HG03064 (cell line): ENCODE data around the gene DTNA.

Source experiments
- ATAC-seq: cut with Tn5 transposase; IDR thresholded peaks from one replicate; pipeline ENCODE4 v1.9.1; 2021; ENCODE audit warnings: low read depth; ENCODE audit not compliant: unreplicated experiment

The DTNA gene

GRCh38 chr18:34760444-34760843 lies 50.3 kb downstream of the DTNA start:
- ATAC-seq, result no peak

GRCh38 chr18:34764451-34764850 lies 54.4 kb downstream of the DTNA start:
- ATAC-seq, result no peak

- no peak for ATAC-seq
Observed at GRCh38 chr18:34767601-34768027, 57.5 kb downstream of the DTNA start.

- no peak for ATAC-seq
Observed at GRCh38 chr18:34771958-34772357, 61.9 kb downstream of the DTNA start.

DNA sequence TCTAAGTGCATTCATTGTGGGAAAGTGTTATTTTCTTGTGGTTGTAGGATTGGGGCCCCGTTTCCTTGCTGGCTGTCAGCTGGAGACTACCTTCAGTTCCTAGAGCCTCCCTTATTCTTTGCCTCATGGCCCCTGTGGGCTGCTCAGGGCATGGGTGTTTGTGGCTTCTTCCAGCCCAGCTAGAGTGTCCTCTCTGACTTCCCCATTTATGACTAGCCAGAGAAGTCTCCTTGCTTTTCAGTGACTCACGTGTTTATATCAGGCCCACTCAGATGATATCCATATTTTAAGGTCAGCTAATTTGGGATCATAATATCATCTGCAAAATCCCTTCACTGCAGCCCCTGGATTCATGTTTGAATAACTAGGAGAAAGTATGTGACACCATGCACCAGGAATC lies 62.8 kb downstream of the DTNA start:
- no peak for ATAC-seq

DNA sequence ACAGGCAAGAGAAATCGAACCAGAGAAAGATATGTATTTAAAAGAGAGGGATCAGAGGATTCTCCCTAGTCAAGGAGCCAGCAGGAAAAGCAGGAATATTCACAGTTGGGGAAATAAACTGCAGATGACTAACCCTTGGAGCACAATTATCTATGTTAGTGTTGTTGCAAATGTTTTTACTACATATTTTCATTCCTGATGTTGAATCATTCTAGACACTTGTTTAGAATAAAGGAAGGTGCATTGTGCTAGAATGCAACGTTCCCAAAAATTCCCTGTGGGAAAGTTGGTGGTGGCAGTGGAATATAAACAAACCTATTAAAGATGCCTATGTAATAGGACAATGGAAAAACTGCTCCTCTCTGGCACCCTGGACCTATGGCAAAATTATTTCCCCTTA lies 63.3 kb downstream of the DTNA start:
- ATAC-seq, result no peak

DNA sequence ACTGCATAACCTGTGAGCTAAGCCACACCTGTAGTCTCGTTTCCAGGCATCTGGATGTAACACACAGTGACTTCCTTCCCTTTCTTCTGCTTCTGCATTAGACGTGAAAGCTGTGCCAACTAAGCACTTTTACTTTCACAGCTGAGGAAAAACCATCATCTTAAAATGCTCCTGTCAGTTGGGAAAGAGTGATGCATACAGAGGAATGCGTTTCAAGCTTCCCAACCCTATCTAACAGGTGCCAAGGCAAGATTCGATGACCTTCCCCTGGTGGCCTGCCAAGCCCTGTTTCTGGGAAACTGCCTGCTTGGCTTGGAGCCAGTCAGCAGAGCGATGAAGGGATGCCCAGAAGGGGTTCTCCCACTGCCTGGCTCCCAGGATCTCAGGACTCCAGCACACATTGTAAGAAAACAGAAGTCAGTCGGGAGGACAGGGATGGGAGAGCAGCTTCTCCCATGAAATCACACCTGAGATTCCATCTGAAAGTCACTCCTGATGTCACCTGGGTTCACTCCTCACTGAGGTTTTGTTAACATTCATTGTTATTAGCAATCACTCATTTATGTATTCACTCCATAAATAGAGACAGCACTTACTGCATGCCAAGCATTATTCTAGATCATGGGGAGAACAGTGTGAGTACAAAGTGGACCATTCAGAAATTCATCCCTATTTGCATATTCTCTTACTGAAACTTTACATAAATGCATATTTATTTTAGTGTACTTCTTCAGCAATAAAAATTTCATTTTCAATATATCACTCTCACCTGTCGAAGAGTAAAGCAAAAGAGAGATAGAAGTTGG lies 64.1 kb downstream of the DTNA start:
- no peak for ATAC-seq

DNA sequence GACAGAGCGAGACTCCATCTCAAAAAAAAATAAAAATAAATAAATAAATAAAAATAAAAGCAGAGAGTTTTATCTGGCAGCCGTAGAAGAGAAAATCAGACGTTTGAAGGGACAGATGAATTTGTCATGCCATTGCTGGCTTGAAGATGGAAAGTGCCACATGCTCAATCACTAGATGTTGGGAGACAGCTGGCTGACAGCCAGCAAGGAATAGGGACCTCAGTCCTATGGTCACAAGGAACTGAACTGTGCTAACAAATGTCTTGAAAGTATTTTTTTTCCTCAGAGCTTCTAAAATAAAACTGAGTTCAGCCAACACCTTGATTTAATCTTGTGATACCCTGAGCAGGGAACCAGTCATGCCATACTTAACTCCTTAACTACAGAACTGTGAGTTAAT lies 65.4 kb downstream of the DTNA start:
- ATAC-seq, result no peak

DNA sequence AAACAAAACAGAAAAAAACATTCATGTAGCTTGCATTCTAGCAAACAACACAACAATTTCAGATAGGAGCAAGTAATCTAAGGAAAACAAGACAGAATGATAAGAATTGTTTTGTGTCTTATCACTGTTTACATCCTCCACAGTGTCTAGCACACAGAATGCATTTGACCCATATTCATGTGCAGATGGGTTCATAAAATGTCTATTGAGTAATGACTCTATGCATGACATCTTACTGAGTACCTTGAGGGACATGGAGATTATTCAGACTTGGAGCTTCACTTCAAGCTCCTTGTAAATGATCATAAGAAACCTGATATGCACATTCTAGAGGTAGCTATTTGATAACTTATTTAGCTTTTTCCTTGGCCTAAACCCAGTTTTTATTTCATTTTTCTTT lies 69.0 kb downstream of the DTNA start:
- no peak for ATAC-seq

DNA sequence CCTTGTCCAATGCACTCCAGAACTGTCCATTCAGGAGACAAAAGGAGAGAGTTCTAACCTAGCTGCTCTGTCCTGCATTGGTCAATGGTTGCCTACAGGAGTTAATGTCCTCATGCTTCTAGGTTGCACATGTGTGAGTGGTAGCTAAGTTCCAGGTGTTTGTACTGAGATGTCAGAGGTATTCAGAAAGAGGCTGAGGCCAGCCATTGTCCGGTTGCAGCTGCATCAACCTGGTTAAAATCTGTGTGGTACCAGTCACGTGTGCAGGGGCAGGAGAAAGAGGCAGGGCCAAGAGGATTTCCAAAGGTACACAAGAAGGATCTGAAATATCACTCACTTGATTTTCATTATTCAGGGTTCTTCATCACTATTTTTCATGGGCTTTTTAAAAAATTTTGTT lies 70.8 kb downstream of the DTNA start:
- ATAC-seq, result no peak

DNA sequence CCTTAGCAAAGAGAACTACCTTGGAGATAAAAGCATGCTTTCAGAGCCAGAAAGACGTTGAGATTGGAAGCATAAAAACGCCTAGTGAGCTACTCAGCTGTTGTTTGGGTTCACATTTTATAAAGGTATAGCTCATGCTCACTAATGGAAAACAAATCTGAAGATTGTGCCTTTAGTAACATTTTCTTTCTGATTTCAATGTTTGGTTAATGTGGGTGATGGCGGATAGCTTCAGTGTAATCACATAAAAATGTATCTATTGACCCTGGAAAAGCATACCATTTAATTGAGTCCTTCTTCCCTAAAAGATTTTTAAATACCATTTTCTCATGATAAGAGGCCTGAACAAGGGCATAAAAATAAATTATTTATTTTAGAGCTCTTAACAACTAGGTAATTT lies 73.4 kb downstream of the DTNA start:
- ATAC-seq, result no peak

GRCh38 chr18:34786162-34786741 lies 76.2 kb downstream of the DTNA start:
- no peak for ATAC-seq

DNA sequence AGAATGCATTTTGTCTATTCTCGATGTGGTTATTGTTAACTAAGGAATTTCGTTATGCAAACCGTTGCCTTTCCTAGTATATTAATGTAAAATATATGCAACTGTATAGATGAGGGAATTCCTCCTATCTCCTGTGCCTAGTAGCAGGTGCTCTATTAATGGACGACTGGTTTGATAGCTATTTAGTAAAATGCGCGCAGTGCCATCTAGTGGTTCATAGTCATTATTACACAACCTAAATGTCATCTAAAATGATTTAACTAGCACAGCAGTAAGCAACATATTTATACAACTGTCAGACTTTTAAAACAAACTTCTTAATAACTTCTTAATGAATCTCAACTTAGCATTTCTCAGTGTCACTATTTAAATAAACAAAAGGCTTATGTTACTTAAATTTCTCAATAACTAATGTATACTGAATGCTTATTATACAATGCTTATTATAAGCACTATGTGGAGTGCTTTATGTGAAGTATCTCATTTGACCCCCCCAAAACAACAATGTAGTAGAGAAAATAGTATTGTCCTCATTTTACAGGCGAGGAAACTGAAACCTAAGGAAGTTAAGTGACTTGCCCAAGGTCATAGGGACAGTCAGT lies 77.9 kb downstream of the DTNA start:
- no peak for ATAC-seq

DNA sequence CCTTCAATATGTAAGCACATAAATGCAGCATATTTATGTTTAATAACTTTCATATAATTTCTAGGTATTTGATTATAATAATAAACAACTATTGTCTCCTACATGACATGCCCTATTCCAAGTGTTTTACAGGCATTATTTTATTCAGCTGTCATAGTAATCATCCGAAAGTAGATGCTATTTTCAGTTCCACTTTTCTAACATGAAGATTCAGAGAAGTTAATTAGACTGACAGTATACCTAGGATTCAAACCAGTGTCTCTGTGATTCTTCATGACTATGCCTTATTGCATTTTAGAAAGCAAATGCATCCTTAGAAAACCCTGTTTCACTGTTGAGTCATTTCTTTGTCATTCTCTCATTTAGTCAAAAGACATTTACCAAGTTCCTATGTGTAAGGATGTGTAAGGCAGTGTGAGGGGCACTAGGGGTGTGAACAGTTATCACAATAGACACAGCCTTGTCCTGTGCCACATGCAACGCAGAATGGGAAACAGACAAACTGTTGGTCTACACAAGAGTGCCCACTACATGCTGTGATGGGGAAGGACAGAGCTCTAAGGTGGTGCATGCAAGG lies 79.8 kb downstream of the DTNA start:
- no peak for ATAC-seq

DNA sequence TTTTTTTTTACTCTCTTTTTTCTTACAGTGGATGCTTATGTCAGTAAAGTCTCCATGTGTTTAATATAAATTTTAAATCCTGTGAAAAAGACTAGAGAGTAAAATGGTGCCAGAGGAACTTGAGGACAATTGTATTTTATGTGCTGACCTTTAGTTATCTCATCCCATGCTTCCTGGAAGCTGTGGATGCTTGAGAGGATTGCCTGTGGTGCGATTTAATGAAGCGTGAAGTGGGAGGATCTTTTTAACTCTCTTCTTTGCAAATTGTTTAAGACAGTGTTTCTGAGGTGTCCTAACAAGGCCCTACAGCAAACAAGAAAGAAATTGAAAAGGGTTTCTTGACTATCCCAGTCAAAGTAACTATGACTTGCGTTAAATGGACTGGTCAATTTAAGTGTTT lies 84.2 kb downstream of the DTNA start:
- no peak for ATAC-seq

GRCh38 chr18:34795070-34795732 lies 85.1 kb downstream of the DTNA start:
- ATAC-seq, result no peak

- ATAC-seq, result no peak
Observed at GRCh38 chr18:34796035-34796657, 86.0 kb downstream of the DTNA start.

- ATAC-seq, result no peak
Observed at GRCh38 chr18:34799291-34799690, 89.2 kb downstream of the DTNA start.

GRCh38 chr18:34800381-34800780 lies 90.3 kb downstream of the DTNA start:
- no peak for ATAC-seq

DNA sequence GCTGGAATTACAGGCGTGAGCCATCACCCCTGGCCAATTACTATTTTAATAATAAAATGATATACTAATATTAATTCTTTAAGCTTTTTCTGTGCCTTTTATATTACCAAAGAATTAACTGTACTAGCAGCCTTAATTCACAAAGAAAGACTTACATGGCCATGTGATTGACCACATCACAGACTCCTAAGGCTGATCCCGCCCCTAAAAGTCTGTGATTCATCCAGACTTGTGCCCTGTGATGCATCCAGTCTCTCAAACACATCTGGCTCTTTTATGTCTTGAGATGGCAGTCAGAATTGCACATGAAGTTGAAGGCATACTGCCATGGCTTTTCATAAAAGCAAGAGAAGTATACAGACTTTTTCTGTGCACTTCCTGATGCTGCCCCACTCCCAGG lies 91.7 kb downstream of the DTNA start:
- ATAC-seq, result no peak

DNA sequence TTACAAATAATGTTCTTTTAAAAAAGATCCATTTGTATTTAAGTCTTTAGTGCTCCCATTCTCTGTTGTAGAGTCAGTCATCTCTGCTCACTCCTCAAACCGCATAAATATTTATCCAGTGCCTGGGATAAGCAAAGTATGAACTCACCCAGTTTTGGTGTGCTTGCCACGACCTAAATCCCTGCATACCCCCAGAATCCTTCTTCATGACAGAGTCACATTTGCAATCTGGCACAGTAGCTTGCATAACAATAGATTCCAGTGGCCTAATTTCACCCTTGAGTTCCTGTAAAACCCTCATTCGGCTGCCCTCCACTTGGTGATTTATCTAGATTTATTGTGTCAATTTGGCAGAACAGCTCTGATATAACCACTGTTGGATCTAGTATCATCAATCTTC lies 92.9 kb downstream of the DTNA start:
- ATAC-seq, result no peak
